HFFc6 (cell line): ENCODE data around the gene PPP1R9B. TPM values are rescaled to one million over a fixed set of nuclear protein-coding genes. Genes with fewer than 3 reads are reported as not detected.

Source experiments
- DNase-seq: peaks from one replicate; pipeline ENCODE4 v3.0.0-alpha.2; 2018
- H3K27ac Mint-ChIP-seq: 2 replicates; pipeline ENCODE4 v1.8.0; 2020; ENCODE audit warnings: mild to moderate bottlenecking, mixed read lengths
- H3K27me3 Mint-ChIP-seq: 2 replicates; pipeline ENCODE4 v1.8.0; 2021; ENCODE audit warnings: mild to moderate bottlenecking, moderate library complexity, mixed read lengths; ENCODE audit not compliant: insufficient read depth
- H3K36me3 Mint-ChIP-seq: 2 replicates; pipeline ENCODE4 v1.8.0; 2021; ENCODE audit warnings: low read depth, mixed read lengths
- H3K4me1 Mint-ChIP-seq: 2 replicates; pipeline ENCODE4 v1.8.0; 2020; ENCODE audit warnings: low read depth, mixed read lengths
- H3K4me3 Mint-ChIP-seq: 2 replicates; pipeline ENCODE4 v1.8.0; 2020; ENCODE audit warnings: mild to moderate bottlenecking, moderate library complexity, mixed read lengths
- H3K9me3 Mint-ChIP-seq: 2 replicates; pipeline ENCODE4 v1.8.0; 2020; ENCODE audit warnings: mild to moderate bottlenecking, mixed read lengths
- total RNA-seq, 6 experiments: library from RNA; stranded (reverse); fragmentation: NEBNext Ultra II Directional; extraction: Animal tissue kit (Norgen Biotek cat#: 25700); gene quantifications; 2 replicates in 1 of 6; 3 replicates in 5 of 6; pipeline ENCODE4 v1.2.3, GENCODE V29; 2021
- TF ChIP-seq, protein P1 (sequence below): fragments of 200-600 bp; sonication (generic); IDR thresholded peaks from 2 replicates; pipeline ENCODE4 v1.5.0; 2021; ENCODE audit warnings: antibody characterized with exemption, mild to moderate bottlenecking

PPP1R9B gene
- total RNA-seq, 6 experiments from 2014 or later, result 66.4 to 78.5 (median 68.7) TPM

DNA sequence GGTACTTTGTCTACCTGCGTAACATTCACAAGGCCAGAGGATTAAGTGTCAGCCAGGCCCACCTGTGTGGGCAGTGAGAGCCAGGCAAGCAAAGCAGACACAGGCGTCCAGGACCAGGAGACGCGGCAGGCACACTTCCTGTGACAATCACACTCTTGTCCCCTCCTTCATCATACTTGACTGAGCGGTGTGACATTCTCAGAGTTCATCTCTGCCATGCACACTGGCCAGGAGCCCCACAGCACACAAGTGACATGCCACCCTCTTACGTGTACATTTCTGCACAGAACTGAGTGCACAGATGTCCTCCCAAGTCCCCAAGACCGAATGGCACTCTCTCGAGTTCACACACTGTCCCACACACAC lies 8.7 kb downstream of the PPP1R9B start:
- Mint-ChIP-seq H3K27me3 (peaks cover 6% of the 10 kb centered on the region), H3K4me3 (no peak overlapping the region), H3K9me3 (no peaks in the 10 kb centered on the region), H3K36me3 (peaks cover 61% of the 10 kb centered on the region), H3K27ac (no peak overlapping the region; the same call in 1 of the 2 replicates), H3K4me1 (peaks cover 56% of the 10 kb centered on the region)
- DNase-seq, result no peak
- TF ChIP-seq, protein P1, sequence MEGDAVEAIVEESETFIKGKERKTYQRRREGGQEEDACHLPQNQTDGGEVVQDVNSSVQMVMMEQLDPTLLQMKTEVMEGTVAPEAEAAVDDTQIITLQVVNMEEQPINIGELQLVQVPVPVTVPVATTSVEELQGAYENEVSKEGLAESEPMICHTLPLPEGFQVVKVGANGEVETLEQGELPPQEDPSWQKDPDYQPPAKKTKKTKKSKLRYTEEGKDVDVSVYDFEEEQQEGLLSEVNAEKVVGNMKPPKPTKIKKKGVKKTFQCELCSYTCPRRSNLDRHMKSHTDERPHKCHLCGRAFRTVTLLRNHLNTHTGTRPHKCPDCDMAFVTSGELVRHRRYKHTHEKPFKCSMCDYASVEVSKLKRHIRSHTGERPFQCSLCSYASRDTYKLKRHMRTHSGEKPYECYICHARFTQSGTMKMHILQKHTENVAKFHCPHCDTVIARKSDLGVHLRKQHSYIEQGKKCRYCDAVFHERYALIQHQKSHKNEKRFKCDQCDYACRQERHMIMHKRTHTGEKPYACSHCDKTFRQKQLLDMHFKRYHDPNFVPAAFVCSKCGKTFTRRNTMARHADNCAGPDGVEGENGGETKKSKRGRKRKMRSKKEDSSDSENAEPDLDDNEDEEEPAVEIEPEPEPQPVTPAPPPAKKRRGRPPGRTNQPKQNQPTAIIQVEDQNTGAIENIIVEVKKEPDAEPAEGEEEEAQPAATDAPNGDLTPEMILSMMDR, result no peak

DNA sequence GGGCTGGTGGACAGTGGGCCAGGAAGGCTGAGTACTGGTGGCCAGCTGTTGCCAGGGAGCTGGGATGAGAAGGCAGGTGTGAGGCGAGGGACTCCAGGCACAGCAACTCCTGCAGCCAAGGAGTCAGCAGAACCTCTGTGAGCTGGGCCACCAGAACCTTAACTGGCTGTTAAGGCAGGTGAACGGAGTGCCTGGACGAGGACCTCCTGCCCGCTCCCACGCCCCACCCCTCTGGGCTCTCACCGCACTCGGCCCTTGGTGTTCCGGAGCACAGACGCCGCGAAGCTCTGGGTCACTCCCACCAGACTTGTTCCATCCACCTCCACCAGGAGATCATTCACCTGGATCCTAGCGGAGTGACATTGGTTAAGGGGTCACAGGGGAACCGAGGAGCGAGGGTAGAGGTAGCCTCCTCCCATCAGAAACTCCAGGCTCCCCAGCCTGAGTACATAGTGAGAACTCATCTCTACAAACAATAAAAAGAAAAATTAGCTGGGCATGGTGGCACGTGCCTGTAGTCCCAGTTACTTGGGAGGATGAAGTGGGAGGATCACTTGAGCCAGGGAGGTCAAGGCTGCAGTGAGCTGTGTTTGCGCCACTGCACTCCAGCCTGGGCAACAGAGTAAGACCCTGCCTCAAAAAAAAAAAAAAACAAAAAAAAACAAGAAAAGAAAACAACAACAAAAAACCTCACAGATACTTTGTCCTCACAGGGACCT lies 9.3 kb downstream of the PPP1R9B start:
- Mint-ChIP-seq H3K27me3 (peaks cover 6% of the 10 kb centered on the region), H3K4me1 (peaks cover 52% of the 10 kb centered on the region), H3K36me3 (peaks cover 64% of the 10 kb centered on the region), H3K9me3 (no peaks in the 10 kb centered on the region), H3K4me3 (no peak overlapping the region; the same call in 1 of the 2 replicates), H3K27ac (peak overlapping the region; percentile 48; the same call in 1 of the 2 replicates)
- DNase-seq, result no peak
- TF ChIP-seq, protein P1, result no peak

DNA sequence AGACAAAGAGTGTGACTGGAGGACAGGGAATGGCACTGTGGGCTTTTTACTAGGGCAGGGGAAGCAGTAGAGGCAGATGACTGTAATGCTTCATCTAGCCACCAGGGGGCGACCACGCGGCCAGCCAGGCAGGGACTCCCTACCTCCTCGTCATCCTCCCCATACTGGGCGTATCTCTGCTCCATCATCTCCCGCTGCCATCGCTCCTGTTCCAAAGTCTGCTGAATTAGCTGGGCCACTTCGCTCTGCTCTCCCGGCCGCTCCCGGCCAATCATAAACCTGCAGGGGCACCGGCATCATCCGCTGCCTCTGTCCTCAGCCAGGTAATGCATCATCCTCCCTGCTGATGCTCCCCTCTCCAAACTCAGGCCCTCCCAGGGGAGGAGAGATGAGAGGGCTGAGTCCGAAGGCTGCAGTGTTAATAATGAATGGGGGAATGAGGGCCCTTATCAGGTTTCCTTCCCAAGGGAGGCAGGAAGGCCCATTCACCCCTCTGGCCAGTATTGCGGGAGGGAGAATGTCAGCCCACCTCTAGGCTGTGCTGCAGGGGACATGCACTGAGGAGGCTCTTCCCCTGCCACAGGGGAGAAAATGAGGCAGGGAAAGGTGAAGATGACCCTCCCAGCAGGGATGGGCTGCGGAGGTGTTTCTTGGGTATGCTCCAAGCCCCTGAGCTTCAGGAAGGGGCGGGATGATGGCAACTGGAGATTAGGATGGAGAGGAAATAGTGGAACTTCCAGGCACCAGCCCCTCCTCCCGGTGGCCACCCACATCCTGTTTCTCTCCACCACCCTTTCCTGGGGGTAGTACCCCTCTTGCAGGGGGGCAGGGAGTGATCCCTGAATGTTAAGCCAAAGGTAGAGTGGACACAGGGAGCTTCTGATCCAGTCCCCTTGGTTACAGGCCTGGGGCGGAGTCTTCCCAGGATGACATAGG lies 10.3 kb downstream of the PPP1R9B start:
- Mint-ChIP-seq H3K4me3 (no peak overlapping the region), H3K4me1 (peaks cover 42% of the 10 kb centered on the region), H3K27ac (peak overlapping the region; percentile 56; the same call in 1 of the 2 replicates), H3K9me3 (no peaks in the 10 kb centered on the region), H3K27me3 (peaks cover 6% of the 10 kb centered on the region), H3K36me3 (peaks cover 68% of the 10 kb centered on the region)
- DNase-seq, result peak; percentile 72
- TF ChIP-seq, protein P1, result peak; percentile 99

DNA sequence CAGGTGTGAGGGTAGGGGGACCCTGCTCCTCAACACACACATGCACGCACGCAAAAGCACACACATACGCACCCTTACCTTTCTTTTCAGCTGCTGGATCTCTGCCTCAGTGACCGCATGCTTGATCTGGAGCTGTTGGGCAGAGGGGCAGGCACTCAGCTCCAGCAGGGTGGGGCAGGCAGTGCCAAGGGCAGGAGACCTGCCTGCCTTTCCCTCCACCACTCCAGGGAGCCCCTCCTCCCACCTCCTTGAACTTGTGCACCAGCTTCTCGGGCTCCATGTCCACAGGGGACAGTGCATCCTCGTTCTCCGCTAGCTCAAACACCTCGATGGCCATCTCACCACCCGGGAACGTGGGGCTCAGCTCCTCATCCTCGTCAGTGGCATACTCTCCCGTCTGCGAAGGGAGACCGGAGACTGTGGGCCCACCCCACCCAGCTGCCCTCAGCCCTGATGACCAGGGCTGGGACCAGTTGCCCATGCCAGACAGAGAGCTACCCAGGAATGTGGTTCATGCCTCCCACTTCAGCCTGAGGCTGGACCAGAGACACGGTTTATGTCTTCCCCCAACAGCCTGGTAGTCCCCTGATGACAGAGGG lies 11.2 kb downstream of the PPP1R9B start:
- TF ChIP-seq, protein P1, result no peak
- Mint-ChIP-seq H3K27ac (no peak overlapping the region), H3K9me3 (no peaks in the 10 kb centered on the region), H3K27me3 (peaks cover 6% of the 10 kb centered on the region), H3K4me1 (peaks cover 36% of the 10 kb centered on the region), H3K36me3 (peaks cover 64% of the 10 kb centered on the region), H3K4me3 (no peak overlapping the region)
- DNase-seq, result no peak

DNA sequence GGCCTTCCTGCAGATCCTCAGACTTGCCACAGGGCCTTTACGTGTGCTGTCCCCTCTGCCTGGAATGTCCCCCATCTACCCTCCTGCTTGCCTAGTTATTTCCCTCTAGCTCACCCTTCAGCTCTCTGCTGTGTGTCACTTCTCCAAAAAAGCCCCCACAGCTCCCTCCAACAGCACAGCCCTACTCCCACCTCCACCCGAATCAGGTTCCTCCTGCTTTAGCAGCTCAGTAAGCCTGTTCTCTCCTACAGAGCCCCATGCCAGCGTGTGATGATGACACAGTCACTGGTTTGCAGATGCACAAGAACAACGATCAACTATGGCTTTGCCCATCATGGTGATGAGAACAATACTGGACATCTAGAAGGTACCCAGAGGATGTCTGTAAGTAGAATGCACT lies 13.4 kb downstream of the PPP1R9B start:
- no peak for DNase-seq
- Mint-ChIP-seq H3K27me3 (peaks cover 8% of the 10 kb centered on the region), H3K9me3 (no peaks in the 10 kb centered on the region), H3K27ac (no peak overlapping the region; the same call in 1 of the 2 replicates), H3K4me1 (peaks cover 56% of the 10 kb centered on the region), H3K4me3 (no peak overlapping the region), H3K36me3 (peaks cover 48% of the 10 kb centered on the region)
- TF ChIP-seq, protein P1, result no peak
